Stimulated activated CD8-positive, alpha-beta memory T cell treated with anti-CD3 and anti-CD28 coated beads, Interleukin-12 subunit alpha, Interleukin-12 subunit beta, amount 100 ng/mL, for 4 hours (primary cell): ENCODE results near the gene UBAP2L.
"Not testable (repeated sequence)": the region's sequence is repeated elsewhere in the genome, so short reads cannot be mapped to it uniquely, and the experiment has no call there.

Source experiments
- DNase-seq: peaks from one replicate; pipeline ENCODE4 v3.0.0-alpha.2; 2020; ENCODE audit warnings: low read depth

UBAP2L gene

DNA sequence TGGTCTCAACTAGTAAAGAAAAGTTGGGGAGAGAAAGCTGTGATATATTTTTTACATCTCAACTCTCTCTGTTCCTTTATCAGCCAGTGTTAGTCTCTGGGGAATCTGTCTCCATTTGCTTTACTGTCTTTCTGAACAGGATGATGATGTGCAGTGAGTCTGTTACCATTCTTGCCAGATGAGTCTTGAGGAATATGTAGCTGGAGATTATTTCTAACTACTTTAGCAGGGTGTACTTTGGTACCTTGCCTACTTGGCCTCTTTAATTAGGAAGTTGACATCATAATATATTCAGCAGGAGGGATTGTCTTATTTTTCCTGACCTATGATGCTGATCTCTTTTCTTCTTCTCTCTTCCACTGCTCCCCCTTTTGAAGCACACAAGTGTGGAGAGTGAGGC, 35.9 kb downstream of the UBAP2L start:
- DNase-seq: no peak

DNA sequence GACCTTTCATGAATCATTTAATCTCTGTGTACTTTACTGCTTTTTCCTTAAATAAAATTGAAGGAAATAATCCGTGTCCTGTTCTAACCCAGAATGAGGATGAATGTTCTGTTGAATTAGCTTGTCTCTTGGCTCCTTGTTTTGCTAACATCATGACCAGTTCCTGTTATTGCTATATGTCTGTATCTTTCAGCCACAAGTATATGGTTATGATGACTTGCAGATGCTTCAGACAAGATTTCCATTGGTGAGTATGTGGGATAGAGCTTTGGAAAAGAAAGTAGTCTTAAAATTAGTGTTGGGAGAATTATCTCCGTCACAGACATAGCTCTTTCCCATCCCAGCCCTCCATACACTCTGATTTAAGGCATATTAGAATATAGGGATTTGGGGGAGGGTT, 38.0 kb downstream of the UBAP2L start:
- DNase-seq: no peak

DNA sequence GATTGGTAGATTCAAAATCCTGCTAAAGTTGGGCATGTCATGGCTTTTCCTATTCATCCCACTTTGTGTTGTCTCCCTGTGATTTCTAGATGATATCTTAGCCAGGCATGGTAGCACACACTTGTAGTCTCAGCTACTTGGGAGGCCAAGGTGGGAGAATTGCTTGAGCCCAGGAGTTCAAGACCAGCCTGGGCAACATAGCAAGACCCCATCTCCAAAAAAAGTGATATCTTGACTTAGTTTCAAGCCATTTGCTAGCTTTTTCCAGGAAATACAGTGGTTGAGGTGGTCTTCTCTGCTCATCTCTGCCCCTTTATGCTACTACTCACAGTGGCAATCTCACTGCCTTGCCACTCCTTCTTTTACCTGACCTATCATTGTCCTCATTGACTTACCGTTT, 39.4 kb downstream of the UBAP2L start:
- no peak for DNase-seq

DNA sequence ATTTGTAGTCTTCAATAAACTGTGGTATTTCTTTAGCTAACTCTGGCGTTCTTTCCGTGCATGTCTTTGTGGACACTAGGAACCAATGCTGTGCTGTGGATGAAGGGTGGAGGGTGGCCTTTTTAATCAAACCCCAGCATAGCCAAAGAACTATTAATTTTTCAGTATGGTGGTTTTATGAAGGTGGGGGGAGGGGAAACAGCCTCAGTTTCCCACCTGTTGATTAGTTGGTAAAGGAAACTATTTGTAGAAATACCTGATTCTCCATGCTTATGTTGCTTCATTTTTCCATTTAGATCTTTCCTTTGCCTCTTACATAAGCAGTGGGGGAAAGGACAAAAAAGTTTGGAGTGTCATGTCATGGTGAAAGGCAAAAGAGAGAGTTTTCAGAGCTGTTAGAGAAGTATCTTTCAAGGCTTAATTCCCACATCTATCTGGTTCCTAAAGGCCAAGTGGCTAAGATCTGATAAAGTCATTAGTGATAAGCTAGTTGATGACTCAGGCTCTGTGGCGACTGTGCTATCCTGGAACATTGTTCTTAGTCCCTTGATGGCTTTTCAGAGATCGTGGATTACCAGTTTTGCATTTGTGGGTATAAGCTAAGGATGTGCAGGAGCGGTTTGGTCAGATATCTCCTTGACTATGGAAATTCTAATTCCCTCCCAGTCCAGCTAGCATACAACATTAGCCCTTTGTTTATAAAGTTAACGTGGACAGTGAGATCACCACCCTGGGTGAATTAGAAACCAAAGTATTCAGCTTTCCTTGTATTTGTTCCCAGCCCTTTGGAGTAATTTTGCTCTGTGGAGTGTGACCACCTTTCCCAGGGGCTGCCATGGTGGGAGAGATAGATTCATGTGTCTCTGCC, 42.9 kb downstream of the UBAP2L start:
- no peak for DNase-seq

DNA sequence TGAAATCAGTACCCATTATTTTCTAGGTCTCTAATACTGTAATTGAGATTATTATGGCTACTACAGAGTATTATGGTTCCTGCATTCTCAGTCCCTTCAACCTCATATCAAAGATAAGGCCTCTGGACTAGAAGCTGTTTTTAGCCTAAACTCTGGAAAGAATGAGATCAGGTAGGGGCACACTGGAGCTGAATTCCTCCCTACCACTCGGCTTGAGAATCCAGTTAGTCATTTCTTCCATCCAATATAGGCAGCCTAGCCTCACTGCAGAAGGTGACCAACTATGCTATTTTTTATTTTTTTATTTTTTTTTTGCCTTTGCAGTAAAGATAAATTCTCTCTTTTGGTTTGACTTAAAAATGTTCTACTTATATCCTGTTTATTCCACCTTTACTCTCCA, 43.7 kb downstream of the UBAP2L start:
- no peak for DNase-seq

DNA sequence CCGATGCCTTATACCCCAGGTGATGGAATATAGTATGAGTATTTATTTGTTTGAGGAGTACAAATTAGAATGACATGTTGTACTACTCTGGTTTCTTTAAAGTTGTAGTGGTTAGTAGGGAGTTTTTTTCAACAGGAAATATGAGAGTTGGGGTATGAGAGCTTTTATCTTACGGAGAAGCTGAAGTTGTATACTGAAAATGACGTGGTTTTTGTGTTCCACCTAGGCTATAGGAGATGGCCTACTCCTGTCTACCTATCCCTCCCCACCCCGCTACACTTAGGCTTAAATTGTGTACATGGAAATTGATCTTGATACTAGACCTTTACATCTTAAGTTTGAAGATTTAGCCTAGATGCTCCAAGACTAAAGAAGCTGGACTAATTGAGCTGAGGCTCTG, 44.8 kb downstream of the UBAP2L start:
- no peak for DNase-seq

DNA sequence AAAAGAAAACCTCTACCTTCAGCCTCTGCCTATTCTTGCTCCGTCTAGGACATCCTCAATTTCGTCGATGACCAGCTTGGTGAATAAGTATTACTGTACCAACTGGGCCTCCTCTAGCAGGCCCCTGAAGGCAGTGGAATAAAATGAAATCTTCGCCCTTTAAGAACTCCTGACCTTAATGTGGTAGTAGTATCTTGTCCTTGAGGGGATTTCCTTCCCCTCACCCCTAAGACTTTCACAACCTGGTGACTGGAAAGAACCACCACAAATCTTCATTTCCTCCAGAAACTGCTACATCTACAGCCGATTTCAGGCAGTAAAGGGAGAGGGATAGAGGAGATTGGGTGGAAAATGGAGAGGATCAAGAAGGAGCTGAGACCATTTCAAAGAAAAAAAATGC, 50.1 kb downstream of the UBAP2L start:
- DNase-seq: no peak

DNA sequence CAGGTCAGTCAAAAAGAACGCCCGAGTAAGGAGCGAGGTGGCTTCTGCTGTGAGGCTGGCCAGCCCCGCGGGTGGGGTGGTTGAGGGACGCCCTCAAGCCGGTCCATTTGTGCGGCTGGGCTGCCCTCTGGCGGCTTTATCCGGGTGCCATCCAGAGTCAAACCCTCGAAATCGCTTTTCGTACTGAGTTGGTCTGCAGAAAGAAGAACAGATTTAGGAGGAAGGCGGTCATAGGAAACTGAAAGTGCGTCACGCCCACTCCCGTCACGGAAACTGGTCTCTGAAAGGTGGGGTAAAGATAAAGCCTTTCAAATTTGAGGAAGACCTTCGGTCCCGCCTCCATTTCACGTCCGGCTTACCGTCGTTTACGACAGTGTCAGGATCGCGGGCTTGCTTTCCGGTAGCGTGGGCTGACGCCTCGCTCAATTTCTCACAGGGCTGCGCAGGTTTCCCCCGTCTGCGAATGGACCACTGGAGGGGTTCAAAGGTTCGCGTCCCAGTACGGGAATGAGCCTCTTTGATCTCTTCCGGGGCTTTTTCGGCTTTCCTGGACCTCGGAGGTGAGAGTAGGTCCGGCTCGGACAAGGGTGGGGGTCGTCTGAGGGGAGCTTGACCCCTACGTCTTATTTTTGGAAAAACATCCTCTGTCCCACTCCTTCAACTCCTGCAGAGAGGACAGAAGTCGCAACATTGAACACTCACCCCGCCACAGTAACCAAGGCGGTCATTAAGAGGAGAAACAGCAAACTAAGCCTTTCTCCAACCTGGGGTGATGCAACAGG, 51.7 kb downstream of the UBAP2L start, which contains the start of gene HAX1:
Gene HAX1 (plus strand): TSS at position 413 of the 782 bp plus-strand sequence. CDS start 95 bp downstream, at position 508.
- DNase-seq: peak; percentile 93

DNA sequence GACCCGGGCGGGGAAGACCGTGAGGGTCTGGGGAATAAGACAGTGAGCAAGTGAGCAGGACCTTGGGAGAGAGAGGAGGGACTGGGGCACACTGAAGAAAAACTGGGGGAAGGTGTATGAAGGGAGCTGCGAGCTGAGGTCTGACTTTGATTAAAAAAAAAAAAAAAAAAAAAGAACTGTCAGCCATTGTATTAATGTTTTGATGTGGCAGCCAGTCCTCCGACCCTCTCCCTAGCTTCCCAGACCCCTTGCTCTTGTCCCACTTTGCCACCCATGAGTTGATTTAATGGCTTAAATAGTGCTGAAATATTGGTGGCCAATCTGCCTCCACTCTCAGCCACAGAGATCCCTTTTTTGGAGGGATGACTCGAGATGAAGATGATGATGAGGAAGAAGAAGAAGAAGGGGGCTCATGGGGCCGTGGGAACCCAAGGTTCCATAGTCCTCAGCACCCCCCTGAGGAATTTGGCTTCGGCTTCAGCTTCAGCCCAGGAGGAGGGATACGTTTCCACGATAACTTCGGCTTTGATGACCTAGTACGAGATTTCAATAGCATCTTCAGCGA, 52.3 kb downstream of the UBAP2L start:
- DNase-seq: no peak

DNA sequence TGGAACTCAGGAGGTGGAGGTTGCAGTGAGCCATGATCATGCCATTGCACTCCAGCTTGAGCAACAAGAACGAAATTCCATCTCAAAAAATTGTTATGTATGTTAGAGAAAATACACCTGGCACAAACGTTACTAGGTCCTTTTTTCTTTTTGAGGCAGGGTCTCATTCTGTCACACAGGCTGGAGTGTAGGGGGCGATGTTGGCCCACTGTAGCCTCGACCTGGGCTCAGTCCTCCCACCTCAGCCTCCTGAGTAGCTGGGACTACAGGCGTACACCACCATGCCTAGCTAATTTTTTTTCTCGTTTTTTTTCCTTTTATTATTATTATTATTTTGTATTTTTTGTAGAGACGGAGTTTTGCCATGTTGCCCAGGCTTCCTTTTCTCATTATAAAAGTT, 56.0 kb downstream of the UBAP2L start:
- no peak for DNase-seq

DNA sequence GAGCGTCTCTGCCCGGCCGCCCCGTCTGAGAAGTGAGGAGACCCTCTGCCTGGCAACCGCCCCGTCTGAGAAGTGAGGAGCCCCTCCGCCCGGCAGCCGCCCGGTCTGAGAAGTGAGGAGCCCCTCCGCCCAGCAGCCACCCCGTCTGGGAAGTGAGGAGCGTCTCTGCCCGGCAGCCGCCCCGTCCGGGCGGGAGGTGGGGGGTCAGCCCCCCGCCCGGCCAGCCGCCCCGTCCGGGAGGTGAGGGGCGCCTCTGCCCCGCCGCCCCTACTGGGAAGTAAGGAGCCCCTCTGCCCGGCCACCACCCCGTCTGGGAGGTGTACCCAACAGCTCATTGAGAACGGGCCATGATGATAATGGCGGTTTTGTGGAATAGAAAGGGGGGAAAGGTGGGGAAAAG, 66.8 kb downstream of the UBAP2L start:
- DNase-seq: not testable (repeated sequence)

DNA sequence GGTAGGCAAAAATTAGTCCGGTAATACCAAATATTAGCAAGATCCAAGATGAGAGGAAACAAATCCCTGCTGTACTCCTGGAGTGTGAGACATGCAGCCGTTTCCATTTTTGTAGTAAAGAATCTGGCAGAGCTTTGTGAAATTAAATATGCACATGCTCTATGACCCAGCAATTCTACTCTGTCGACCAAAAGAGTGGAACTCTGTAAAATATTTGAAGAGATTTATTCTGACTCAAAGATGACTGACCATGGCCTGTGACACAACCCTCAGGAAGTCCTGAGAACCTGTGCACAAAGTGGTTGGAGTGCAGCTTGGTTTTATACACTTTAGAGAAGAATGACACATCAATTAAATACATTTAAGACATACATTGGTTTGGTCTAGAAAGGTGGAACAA, 67.9 kb downstream of the UBAP2L start:
- DNase-seq: no peak

DNA sequence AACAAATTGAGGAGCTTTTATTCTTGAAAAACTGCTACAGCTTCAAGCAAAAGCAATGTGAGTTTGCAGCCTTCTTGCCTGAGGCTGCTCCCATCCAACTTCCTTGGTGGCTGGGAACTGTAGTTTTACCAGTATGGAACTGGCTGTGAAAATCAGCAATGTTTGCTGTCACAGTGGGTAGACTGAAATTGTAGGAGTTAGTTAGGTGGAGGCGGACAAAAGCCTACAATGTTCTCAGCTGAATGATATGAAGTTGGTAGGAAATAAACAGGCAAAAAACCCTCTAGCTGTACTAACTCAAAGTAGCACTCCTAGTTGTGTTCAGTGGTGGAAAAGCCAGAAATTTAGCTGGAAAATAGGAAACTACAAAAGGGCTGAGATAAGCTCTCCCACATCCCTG, 70.2 kb downstream of the UBAP2L start:
- no peak for DNase-seq

DNA sequence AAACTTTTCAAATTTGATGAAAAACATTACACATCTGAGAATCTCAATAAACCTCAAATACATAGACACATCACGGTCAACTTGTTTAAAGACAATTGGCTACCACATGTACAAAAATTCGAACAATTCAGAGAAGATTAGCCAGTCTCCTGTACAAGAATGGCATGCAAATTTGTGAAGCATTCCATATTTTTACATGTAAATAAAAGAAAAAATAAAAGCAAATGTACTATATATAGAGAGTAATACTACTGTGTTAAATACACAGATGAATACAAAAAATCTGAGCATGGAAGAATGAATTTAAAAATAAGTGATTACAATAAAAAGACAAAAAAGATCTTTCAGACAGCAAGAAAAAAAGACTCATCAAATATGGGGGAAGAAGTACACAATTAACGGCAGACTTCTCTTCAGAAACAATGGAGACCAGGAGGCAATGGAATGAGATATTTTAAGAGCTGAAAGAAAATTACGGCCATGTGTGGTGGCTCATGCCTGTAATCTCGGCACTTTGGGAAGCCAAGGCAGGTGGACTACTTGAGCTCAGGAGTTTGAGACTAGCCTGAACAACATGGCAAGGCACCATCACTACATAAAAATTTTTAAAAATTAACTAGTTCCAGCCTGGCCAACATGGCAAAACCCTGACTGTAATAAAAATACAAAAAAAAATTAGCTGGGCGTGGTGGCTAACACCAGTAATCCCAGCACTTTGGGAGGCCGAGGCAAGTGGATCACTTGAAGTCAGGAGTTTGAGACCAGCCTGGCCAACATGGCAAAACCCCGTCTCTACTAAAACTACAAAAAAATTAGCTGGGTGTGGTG, 74.9 kb downstream of the UBAP2L start:
- DNase-seq: no peak

DNA sequence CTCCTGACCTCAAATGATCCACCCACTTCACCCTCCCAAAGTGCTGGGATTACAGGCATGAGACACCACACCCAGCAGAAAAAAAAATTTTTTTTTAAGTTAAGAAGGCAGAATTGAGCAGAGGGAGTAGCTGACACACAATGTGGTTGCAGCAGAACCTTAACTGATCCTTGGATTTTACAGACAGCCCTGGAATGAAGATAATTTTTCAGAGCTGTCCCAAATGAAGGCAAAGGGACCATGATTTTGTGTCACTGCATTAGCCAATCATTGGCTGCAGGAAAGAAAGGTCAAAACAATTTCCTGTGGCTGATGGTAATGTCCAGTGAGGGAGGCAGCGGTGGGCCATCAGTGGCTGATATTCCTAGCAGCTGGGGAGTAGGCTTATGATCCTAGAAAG, 80.8 kb downstream of the UBAP2L start:
- DNase-seq: no peak

DNA sequence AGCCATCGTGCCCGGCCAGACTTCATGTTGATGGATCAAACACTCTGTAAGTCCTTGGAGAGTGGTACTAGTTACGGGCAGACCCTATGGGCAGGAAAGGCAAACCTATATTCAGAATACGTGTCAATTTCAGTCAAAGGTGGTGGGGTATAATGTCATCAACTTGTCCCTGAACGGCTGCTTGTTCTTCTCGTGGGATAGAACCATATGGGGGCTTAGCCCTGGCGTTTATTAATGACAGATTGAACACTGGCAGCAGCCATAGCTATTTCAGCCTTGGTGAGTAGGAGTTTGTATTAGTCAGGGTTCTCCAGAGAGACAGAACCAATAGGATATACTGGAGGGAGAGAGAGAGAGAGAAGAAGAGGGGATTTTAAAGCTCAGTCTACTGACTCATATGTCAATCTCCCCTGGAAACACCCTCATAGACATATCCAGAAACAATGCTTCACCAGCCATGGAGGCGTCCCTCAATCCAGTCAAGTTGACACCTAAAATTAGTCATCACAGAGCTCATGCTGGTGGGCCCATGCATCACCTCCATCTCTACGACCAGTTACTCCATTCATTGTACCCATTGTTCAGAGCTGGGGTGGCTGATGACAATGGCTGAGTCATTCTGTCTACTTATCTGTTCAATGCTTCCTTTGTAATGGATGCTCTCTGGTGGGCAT, 84.0 kb downstream of the UBAP2L start:
- DNase-seq: no peak

DNA sequence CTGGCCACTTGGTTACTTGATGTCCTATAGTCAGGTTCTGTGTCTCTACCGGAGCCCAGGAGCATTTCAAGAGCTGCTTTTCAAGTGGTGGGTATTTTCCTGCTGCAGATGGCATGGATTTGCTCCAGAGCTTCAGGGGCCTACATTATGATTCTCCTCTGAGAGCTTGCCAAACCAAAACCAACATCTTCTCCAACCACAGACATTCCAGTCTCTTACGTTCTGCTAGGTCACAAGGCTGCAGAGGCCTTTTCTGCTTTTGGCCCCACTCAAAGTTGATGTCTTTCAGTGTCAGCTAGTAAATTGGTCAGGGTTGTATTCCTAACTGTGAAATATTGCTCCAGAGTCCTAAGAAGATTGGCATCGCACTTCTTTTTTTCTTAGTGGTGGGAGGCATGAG, 85.4 kb downstream of the UBAP2L start:
- no peak for DNase-seq

DNA sequence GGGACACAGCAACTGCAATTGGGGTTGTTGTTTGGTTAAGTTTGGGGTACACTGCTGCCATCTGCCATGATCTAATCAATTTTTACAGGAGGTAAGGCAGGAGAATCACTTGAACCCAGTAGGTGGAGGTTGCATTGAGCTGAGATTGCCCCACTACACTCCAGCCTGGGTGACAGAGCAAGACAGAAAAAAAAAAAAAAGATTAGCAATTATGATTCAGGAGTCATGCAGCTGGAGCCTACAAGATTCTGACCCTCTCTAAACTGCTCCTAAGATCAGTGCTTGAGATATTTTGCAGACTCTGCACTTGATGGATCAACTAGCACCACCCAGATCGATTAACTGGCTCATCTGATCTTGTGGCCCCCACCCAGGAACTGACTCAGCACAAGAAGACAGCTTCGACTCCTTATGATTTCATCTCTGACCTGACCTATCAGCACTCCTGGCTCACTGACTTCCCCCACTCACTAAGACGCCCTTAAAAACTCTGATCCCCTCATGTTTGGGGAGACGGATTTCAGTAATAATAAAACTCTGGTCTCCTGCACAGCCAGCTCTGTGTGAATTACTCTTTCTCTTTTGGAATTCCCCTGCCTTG, 87.0 kb downstream of the UBAP2L start:
- DNase-seq: not testable (repeated sequence)

DNA sequence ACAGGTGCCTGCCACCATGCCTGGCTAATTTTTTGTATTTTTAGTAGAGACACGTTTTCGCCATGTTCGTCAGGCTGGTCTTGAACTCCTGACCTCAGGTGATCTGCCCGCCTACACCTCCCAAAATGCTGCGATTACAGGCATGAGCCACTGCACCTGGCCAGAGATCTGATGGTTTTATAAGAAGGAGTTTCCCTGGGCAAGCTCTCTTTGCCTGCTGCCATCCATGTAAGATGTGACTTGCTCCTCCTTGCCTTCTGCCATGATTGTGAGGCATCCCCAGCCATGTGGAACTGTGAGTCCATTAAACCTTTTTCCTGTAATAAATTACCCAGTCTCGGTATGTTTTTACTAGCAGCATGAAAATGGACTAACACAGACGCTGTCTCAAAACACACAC, 88.4 kb downstream of the UBAP2L start:
- not testable (repeated sequence) for DNase-seq

DNA sequence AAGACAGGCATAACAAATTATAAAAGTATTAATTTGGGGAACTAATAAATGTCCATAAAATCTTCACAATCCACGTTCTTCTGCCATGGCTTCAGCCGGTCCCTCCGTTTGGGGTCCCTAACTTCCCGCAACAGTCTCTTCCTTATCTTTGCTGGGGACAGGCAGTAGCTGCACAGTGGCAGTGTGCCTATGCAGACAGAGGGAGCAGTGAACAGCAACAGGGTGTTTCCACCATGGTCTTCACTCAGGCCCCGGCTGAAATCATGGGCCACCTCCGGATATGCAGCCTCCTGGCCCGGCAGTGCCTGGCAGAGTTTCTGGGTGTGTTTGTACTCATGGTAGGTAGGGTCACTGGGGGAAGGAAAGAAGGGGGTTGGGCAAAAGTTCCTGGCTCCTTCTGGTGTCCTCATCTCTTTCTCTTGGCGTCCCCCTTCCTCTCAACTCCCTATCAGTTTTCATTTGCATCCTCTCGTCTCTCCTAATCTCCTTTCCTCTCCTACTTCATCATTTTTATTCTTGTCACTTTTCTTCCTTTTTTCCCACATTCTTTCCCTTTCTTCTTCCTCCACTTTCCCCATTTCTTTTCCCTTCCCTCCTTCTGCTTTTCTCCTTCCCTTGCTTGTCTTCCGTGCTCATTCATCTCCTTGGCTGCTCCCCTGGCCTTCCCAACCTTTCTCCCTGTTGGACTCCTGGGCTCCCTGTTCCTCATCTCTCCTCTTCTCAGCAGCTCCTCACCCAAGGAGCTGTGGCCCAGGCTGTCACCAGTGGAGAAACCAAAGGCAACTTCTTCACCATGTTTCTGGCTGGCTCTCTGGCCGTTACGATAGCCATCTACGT, 91.7 kb downstream of the UBAP2L start:
- DNase-seq: not testable (repeated sequence)
